A549 (cell line): ENCODE results near the gene FHL1. TPM values are rescaled to one million over a fixed set of nuclear protein-coding genes. Genes with fewer than 3 reads are reported as not detected.

Experiments
- ATAC-seq, 2 experiments: fragments of 200-7000 bp in 1 of 2; fragments of >200 bp in 1 of 2; cut with Nextera tagmentation in 1 of 2; cut with Tn5 transposase in 1 of 2; 3 replicates each; pipeline versions ENCODE4 v1.8.0 to v1.9.1; 2018 to 2020; ENCODE audit warnings: mild to moderate bottlenecking in 1 of 2, moderate library complexity in 1 of 2
- CTCF ChIA-PET: fragments of 300-600 bp; sonication (Branson Sonifier 250); formaldehyde crosslinking; extraction: SDS; loops from one replicate; lab custom pipeline; 2021; ENCODE audit warnings: antibody characterized with exemption, inconsistent platforms; lab: Yijun Ruan, JAX
- POLR2A ChIA-PET: fragments of 350-600 bp; formaldehyde crosslinking; extraction: SDS; loops from one replicate; lab custom pipeline; 2021; ENCODE audit warnings: antibody characterized with exemption, inconsistent platforms; lab: Yijun Ruan, JAX
- DNase-seq, 2 experiments: peaks; one replicate each; pipeline versions ENCODE4 v3.0.0 to v3.0.0-alpha.2; 2011 to 2016; ENCODE audit warnings: low read depth in 1 of 2, low spot score in 1 of 2
- FAIRE-seq: peaks from 2 replicates; lab custom pipeline; 2011; peaks lifted over from hg19 to GRCh38; lab: Jason Lieb, UNC
- H3K27ac ChIP-seq, 2 experiments: fragments of >200 bp; sonication (Bioruptor Twin); formaldehyde crosslinking; 3 replicates each; pipeline ENCODE4 v1.5.1; 2016 to 2017
- H3K4me1 ChIP-seq: fragments of >200 bp; sonication (Bioruptor Twin); formaldehyde crosslinking; 3 replicates; pipeline ENCODE4 v1.6.1; 2016
- H3K4me2 ChIP-seq: fragments of >200 bp; sonication (Bioruptor Twin); formaldehyde crosslinking; 3 replicates; pipeline ENCODE4 v1.6.1; 2016
- H3K4me3 ChIP-seq: fragments of >200 bp; sonication (Bioruptor Twin); formaldehyde crosslinking; 3 replicates; pipeline ENCODE4 v1.5.1; 2016
- H3K9me3 ChIP-seq: fragments of >200 bp; sonication (Bioruptor Twin); formaldehyde crosslinking; 3 replicates; pipeline ENCODE4 v1.6.1; 2016
- BHLHE40 ChIP-seq: IDR thresholded peaks from 2 replicates; pipeline ENCODE4 v1.6.1; 2012; ENCODE audit warnings: low read depth, low read length, inconsistent platforms
- CEBPB ChIP-seq, 2 experiments: fragments of >200 bp in 1 of 2; sonication (Bioruptor Twin) in 1 of 2; formaldehyde crosslinking in 1 of 2; IDR thresholded peaks; 2 replicates each; pipeline ENCODE4 v1.6.1; 2012 to 2016
- CHD2 ChIP-seq: fragments of 150-350 bp; IDR thresholded peaks from 2 replicates; pipeline ENCODE4 v1.6.1; 2014; ENCODE audit warnings: low read length; ENCODE audit not compliant: partially characterized antibody
- CTCF ChIP-seq: fragments of >200 bp; sonication (Bioruptor Twin); formaldehyde crosslinking; IDR thresholded peaks from 3 replicates; pipeline ENCODE4 v1.5.1; 2016
- HMGXB4 ChIP-seq: fragments of 250-450 bp; sonication (Bioruptor Pico); IDR thresholded peaks from 2 replicates; pipeline ENCODE4 v1.5.0; 2021; ENCODE audit warnings: mild to moderate bottlenecking, moderate library complexity, borderline replicate concordance
- HOXA7 ChIP-seq: fragments of 250-450 bp; sonication (Bioruptor Pico); IDR thresholded peaks from 2 replicates; pipeline ENCODE4 v1.5.0; 2020; ENCODE audit warnings: mild to moderate bottlenecking, moderate library complexity
- JUN ChIP-seq, 2 experiments: fragments of >200 bp; sonication (Bioruptor Twin); formaldehyde crosslinking; IDR thresholded peaks; 2 replicates in 1 of 2; 3 replicates in 1 of 2; pipeline ENCODE4 v1.6.1; 2016 to 2017
- KDM1A ChIP-seq: fragments of 200-600 bp; sonication (generic); IDR thresholded peaks from 2 replicates; pipeline ENCODE4 v1.6.1; 2016; ENCODE audit warnings: low read depth, mild to moderate bottlenecking
- KDM5A ChIP-seq: fragments of 200-600 bp; sonication (generic); IDR thresholded peaks from 2 replicates; pipeline ENCODE4 v1.6.1; 2016; ENCODE audit warnings: antibody characterized with exemption, mild to moderate bottlenecking
- MAFK ChIP-seq: fragments of 450-650 bp; IDR thresholded peaks from 2 replicates; pipeline ENCODE4 v1.6.1; 2014; ENCODE audit not compliant: partially characterized antibody
- MAX ChIP-seq: IDR thresholded peaks from 2 replicates; pipeline ENCODE4 v1.6.1; 2012
- NFE2L2 ChIP-seq: fragments of 150-350 bp; conservative IDR thresholded peaks from 2 replicates; pipeline ENCODE4 v1.6.1; 2014; ENCODE audit warnings: low read length
- RAD21 ChIP-seq, 2 experiments: fragments of >200 bp in 1 of 2; sonication (Bioruptor Twin) in 1 of 2; formaldehyde crosslinking in 1 of 2; IDR thresholded peaks in 1 of 2; conservative IDR thresholded peaks in 1 of 2; 2 replicates in 1 of 2; 3 replicates in 1 of 2; pipeline ENCODE4 v1.6.1; 2012 to 2018; ENCODE audit warnings: inconsistent platforms in 1 of 2
- RFX5 ChIP-seq: fragments of 450-650 bp; IDR thresholded peaks from 2 replicates; pipeline ENCODE4 v1.7.1; 2014; ENCODE audit warnings: antibody characterized with exemption, mild to moderate bottlenecking, moderate library complexity
- RNF2 ChIP-seq: fragments of 200-600 bp; sonication (generic); IDR thresholded peaks from 2 replicates; pipeline ENCODE4 v1.6.1; 2016; ENCODE audit warnings: low read depth, mild to moderate bottlenecking, antibody characterized with exemption, moderate library complexity, borderline replicate concordance
- TP53 ChIP-seq: fragments of 250-450 bp; sonication (Bioruptor Pico); IDR thresholded peaks from 2 replicates; pipeline ENCODE4 v1.5.0; 2021; ENCODE audit warnings: mild to moderate bottlenecking, moderate library complexity
- ZC3H11A ChIP-seq: fragments of 450-650 bp; IDR thresholded peaks from 2 replicates; pipeline ENCODE4 v1.6.1; 2014; ENCODE audit warnings: antibody characterized with exemption, mild to moderate bottlenecking
- ZFP36 ChIP-seq: fragments of 450-650 bp; IDR thresholded peaks from 2 replicates; pipeline ENCODE4 v1.6.1; 2014; ENCODE audit warnings: borderline replicate concordance; ENCODE audit not compliant: partially characterized antibody
- WGBS: methylation state at CpG from one replicate; pipeline ENCODE4 v1.1.6; 2017; ENCODE audit errors: missing lambda C conversion rate; 5-methylcytosine and 5-hydroxymethylcytosine counted together
- polyA plus RNA-seq, 4 experiments: library from polyadenylated mRNA; depleted of rRNA in 3 of 4; stranded (reverse); fragments of >200 nt; fragmentation: RNase III in 1 of 4; extraction: RNeasy Plus Mini Kit Qiagen cat#74134 plus additional on column Dnase treatment in 1 of 4; gene quantifications; 2 replicates in 3 of 4; 3 replicates in 1 of 4; pipeline ENCODE4 v1.2.3, GENCODE V29; 2011 to 2017
- TF ChIP-seq, protein P1 (sequence below): IDR thresholded peaks from 2 replicates; pipeline ENCODE4 v1.6.1; 2012; ENCODE audit warnings: low read depth, borderline replicate concordance
- TF ChIP-seq, protein P2 (sequence below): fragments of >200 bp; sonication (Bioruptor Twin); formaldehyde crosslinking; IDR thresholded peaks from 3 replicates; pipeline ENCODE4 v1.6.1; 2016

The FHL1 gene
- polyA plus RNA-seq, 2 of the 4 experiments (the other 2 are of a cell fraction): 31.6 to 32.2 TPM

DNA sequence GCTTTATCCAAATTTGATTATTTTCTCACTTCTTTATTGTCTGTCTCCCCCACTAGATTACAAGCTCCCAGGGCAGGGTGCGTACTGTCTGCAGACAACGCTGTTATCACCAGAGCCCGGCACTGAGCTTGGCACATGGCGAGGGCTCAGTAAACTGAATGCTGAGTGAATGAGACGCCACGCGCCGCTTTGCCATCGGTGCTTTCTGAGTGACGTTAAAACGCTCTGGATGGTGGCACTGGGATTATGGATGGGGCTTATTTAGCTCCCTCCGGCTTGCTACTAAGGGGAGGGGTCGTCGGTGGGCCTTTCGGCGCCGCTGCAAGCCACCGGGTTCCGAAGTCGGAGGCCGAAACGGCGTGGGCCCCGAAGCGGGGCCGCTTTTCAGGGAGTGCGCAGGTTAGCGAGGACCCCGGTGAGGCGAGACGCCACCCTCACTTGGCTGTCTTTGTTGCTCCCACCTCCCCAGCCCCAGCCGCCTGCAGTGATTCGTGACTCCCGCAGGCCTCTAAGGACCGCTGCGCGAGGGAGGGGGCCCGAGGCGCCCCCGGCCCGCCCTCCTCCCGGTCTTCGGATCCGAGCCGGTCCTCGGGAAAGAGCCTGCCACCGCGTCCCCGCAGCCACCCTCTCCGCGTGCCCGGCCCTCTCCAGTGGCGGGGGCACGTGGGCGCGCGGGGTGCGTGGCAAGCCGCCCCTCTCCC, 569 bp upstream of the FHL1 start:
- peak overlapping the region; percentile 87 to 98 for H3K27ac ChIP-seq
- 6% methylated on average over 12 of the region's 59 CpGs for WGBS
- ChIA-PET POLR2A (no interaction called here), CTCF (interaction anchor here (0.7 to 2.0 kb wide), 2 partner anchors 118 to 589 kb away, joined by 3 to 8 read pairs; no protein-coding TSS in a partner anchor)
- H3K4me3 ChIP-seq: peak overlapping the region; percentile 93
- H3K4me1 ChIP-seq: no peaks in the 10 kb centered on the region; the same call in 1 of the 3 replicates
- TF ChIP-seq KDM5A (no peak), MAX (peak; percentile 22; the same call in 1 of the 2 replicates), ZFP36 (no peak), RNF2 (peak; percentile 67; the same call in 1 of the 2 replicates), CEBPB (IDR thresholded peaks at IDR 0.05) (no peak), JUN (IDR thresholded peaks at IDR 0.05) (peak in 1 of 2 experiments; percentile 21; a peak in 1 of 5 replicates), BHLHE40 (no peak), KDM1A (no peak), ZC3H11A (no peak)
- TF ChIP-seq, protein P1, sequence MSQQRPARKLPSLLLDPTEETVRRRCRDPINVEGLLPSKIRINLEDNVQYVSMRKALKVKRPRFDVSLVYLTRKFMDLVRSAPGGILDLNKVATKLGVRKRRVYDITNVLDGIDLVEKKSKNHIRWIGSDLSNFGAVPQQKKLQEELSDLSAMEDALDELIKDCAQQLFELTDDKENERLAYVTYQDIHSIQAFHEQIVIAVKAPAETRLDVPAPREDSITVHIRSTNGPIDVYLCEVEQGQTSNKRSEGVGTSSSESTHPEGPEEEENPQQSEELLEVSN: no peak
- TF ChIP-seq, protein P2, sequence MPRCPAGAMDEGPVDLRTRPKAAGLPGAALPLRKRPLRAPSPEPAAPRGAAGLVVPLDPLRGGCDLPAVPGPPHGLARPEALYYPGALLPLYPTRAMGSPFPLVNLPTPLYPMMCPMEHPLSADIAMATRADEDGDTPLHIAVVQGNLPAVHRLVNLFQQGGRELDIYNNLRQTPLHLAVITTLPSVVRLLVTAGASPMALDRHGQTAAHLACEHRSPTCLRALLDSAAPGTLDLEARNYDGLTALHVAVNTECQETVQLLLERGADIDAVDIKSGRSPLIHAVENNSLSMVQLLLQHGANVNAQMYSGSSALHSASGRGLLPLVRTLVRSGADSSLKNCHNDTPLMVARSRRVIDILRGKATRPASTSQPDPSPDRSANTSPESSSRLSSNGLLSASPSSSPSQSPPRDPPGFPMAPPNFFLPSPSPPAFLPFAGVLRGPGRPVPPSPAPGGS: no peak
- peak overlapping the region; percentile 73 for H3K4me2 ChIP-seq
- no peak for FAIRE-seq
- peak in 1 of 2 experiments; percentile 12 for DNase-seq
- ATAC-seq: peak; percentile 35 to 76
- no peaks in the 10 kb centered on the region for H3K9me3 ChIP-seq

DNA sequence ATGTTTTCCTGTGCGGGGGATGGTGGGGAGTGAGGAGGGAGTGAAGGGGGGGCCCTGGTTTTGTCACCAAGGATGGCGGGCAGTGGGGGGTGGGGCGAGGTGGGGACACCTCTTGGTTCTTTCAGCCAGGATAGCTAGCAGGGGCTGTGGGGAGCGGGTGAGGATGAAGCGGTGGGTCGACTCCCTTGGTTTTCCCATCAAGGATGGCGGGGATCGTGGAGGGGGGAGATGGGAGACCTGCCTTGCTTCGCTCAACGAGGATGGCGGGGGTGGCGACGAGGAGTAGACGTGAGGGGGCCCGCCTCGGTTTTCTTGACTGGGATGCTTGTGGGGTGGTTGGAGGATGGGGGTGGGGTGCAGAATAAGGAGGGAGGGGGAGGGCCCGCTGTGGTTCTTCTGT, 643 bp downstream of the FHL1 start:
- FAIRE-seq (no peak), ATAC-seq (no peak), DNase-seq (no peak)
- ChIA-PET POLR2A (no interaction called here), CTCF (interaction anchor here (1.5 kb wide), 1 partner anchor 14 kb away, joined by 6 read pairs; no protein-coding TSS in a partner anchor)
- Histone ChIP-seq H3K27ac (peak overlapping the region; percentile 87 to 98), H3K9me3 (no peaks in the 10 kb centered on the region), H3K4me2 (peak overlapping the region; percentile 73), H3K4me3 (peak overlapping the region; percentile 93), H3K4me1 (no peaks in the 10 kb centered on the region; the same call in 1 of the 3 replicates)
- TF ChIP-seq NFE2L2: no peak
- TF ChIP-seq CTCF: no peak
- no peak for TF ChIP-seq HOXA7 (CRISPR knock-in tag)
- TF ChIP-seq RAD21 (conservative IDR thresholded peaks at IDR 0.05 in 1 of 2, IDR thresholded peaks at IDR 0.05 in 1 of 2): no peak
- TF ChIP-seq CHD2: no peak
- no peak for TF ChIP-seq MAFK
- no peak for TF ChIP-seq RFX5
- TF ChIP-seq HMGXB4 (CRISPR knock-in tag): no peak
- no peak for TF ChIP-seq TP53
- WGBS: 96% methylated on average over 13 of the region's 17 CpGs
